WTC11 (cell line): Measurements from ENCODE around the gene GSTT4. TPM values are rescaled to one million over a fixed set of nuclear protein-coding genes. Genes with fewer than 3 reads are reported as not detected.
"Not testable (repeated sequence)": the region's sequence is repeated elsewhere in the genome, so short reads cannot be mapped to it uniquely, and the experiment has no call there.

Experiments
- ATAC-seq: fragments of 200-7000 bp; cut with Tn5 transposase; 2 replicates; pipeline ENCODE4 v1.10.0; 2021; ENCODE audit warnings: mild to moderate bottlenecking, moderate library complexity
- CTCF ChIA-PET: fragments of 300-600 bp; sonication (Branson Sonifier 250); formaldehyde crosslinking; loops from one replicate; lab custom pipeline; 2021; ENCODE audit warnings: antibody characterized with exemption; lab: Charles Lee
- POLR2A ChIA-PET: fragments of 350-600 bp; sonication (Branson Sonifier 250); formaldehyde crosslinking; loops from one replicate; lab custom pipeline; 2021; ENCODE audit warnings: antibody characterized with exemption; lab: Charles Lee
- DNase-seq: peaks from one replicate; pipeline ENCODE4 v3.0.0; 2021; ENCODE audit warnings: low spot score
- H3K27ac Mint-ChIP-seq: 2 replicates; pipeline ENCODE4 v1.8.0; 2021; ENCODE audit warnings: mixed read lengths
- H3K27me3 Mint-ChIP-seq: 2 replicates; pipeline ENCODE4 v1.8.0; 2021; ENCODE audit warnings: low read depth, mild to moderate bottlenecking, moderate library complexity, mixed read lengths
- H3K36me3 Mint-ChIP-seq: 2 replicates; pipeline ENCODE4 v1.8.0; 2021; ENCODE audit warnings: mixed read lengths
- H3K4me1 Mint-ChIP-seq: 2 replicates; pipeline ENCODE4 v1.8.0; 2022; ENCODE audit warnings: mixed read lengths
- H3K4me3 Mint-ChIP-seq: 2 replicates; pipeline ENCODE4 v1.8.0; 2021; ENCODE audit warnings: mild to moderate bottlenecking, moderate library complexity, mixed read lengths
- H3K9me3 Mint-ChIP-seq: 2 replicates; pipeline ENCODE4 v1.8.0; 2021; ENCODE audit warnings: mixed read lengths
- ELF4 ChIP-seq: sonication (generic); formaldehyde crosslinking; IDR thresholded peaks from 2 replicates; pipeline ENCODE4 v1.8.1; 2022; ENCODE audit warnings: low read depth, mild to moderate bottlenecking, moderate library complexity, missing genetic modification reagents
- GABPB1 ChIP-seq: sonication (generic); formaldehyde crosslinking; IDR thresholded peaks from 2 replicates; pipeline ENCODE4 v1.8.1; 2023; ENCODE audit warnings: mild to moderate bottlenecking, missing genetic modification reagents
- GRHL2 ChIP-seq: fragments of 250-450 bp; sonication (Bioruptor Pico); IDR thresholded peaks from 2 replicates; pipeline ENCODE4 v1.8.0; 2022; ENCODE audit warnings: mild to moderate bottlenecking, moderate library complexity; ENCODE audit not compliant: insufficient replicate concordance, severe bottlenecking
- KAT7 ChIP-seq: sonication (generic); formaldehyde crosslinking; IDR thresholded peaks from 2 replicates; pipeline ENCODE4 v1.8.1; 2023; ENCODE audit warnings: missing genetic modification reagents, mild to moderate bottlenecking, borderline replicate concordance
- RORB ChIP-seq: fragments of 250-450 bp; sonication (Bioruptor Pico); IDR thresholded peaks from 2 replicates; pipeline ENCODE4 v1.9.0; 2021; ENCODE audit warnings: mild to moderate bottlenecking
- SOX15 ChIP-seq: fragments of 250-450 bp; sonication (Bioruptor Pico); IDR thresholded peaks from 2 replicates; pipeline ENCODE4 v1.9.0; 2021; ENCODE audit warnings: mild to moderate bottlenecking
- TEAD1 ChIP-seq: sonication (generic); formaldehyde crosslinking; IDR thresholded peaks from 2 replicates; pipeline ENCODE4 v1.8.0; 2022; ENCODE audit warnings: mild to moderate bottlenecking, missing genetic modification reagents
- ZNF532 ChIP-seq: fragments of 250-450 bp; sonication (Bioruptor Pico); IDR thresholded peaks from 2 replicates; pipeline ENCODE4 v1.9.0; 2021; ENCODE audit warnings: mild to moderate bottlenecking, borderline replicate concordance
- total RNA-seq: library from RNA; stranded (reverse); gene quantifications from 3 replicates; pipeline ENCODE4 v1.2.3, GENCODE V29; 2021
- TF ChIP-seq, protein P1 (sequence below): sonication (generic); formaldehyde crosslinking; IDR thresholded peaks from 2 replicates; pipeline ENCODE4 v1.8.1; 2023; ENCODE audit warnings: mild to moderate bottlenecking, missing genetic modification reagents, borderline replicate concordance
- TF ChIP-seq, protein P2 (sequence below): sonication (generic); formaldehyde crosslinking; IDR thresholded peaks from 2 replicates; pipeline ENCODE4 v1.8.0; 2022; ENCODE audit warnings: mild to moderate bottlenecking, missing genetic modification reagents
- TF ChIP-seq, protein P3 (sequence below): sonication (generic); formaldehyde crosslinking; IDR thresholded peaks from 2 replicates; pipeline ENCODE4 v1.8.1; 2022; ENCODE audit warnings: mild to moderate bottlenecking, moderate library complexity, missing genetic modification reagents
- TF ChIP-seq, protein P4 (sequence below): sonication (generic); formaldehyde crosslinking; IDR thresholded peaks from 2 replicates; pipeline ENCODE4 v1.8.1; 2023; ENCODE audit warnings: mild to moderate bottlenecking, moderate library complexity, missing genetic modification reagents
- TF ChIP-seq, protein P5 (sequence below): sonication (generic); formaldehyde crosslinking; IDR thresholded peaks from 2 replicates; pipeline ENCODE4 v1.8.0; 2022; ENCODE audit warnings: mild to moderate bottlenecking, missing genetic modification reagents

The GSTT4 gene
- total RNA-seq, 1 experiment from 2014 or later = not detected

- no peaks in the 10 kb centered on the region for H3K4me1 Mint-ChIP-seq
- ChIA-PET CTCF (no interaction called here), POLR2A (no interaction called here)
- H3K27ac Mint-ChIP-seq = no peak overlapping the region
- no peak overlapping the region for H3K4me3 Mint-ChIP-seq
- H3K27me3 Mint-ChIP-seq = no peaks in the 10 kb centered on the region
- TF ChIP-seq, protein P1, sequence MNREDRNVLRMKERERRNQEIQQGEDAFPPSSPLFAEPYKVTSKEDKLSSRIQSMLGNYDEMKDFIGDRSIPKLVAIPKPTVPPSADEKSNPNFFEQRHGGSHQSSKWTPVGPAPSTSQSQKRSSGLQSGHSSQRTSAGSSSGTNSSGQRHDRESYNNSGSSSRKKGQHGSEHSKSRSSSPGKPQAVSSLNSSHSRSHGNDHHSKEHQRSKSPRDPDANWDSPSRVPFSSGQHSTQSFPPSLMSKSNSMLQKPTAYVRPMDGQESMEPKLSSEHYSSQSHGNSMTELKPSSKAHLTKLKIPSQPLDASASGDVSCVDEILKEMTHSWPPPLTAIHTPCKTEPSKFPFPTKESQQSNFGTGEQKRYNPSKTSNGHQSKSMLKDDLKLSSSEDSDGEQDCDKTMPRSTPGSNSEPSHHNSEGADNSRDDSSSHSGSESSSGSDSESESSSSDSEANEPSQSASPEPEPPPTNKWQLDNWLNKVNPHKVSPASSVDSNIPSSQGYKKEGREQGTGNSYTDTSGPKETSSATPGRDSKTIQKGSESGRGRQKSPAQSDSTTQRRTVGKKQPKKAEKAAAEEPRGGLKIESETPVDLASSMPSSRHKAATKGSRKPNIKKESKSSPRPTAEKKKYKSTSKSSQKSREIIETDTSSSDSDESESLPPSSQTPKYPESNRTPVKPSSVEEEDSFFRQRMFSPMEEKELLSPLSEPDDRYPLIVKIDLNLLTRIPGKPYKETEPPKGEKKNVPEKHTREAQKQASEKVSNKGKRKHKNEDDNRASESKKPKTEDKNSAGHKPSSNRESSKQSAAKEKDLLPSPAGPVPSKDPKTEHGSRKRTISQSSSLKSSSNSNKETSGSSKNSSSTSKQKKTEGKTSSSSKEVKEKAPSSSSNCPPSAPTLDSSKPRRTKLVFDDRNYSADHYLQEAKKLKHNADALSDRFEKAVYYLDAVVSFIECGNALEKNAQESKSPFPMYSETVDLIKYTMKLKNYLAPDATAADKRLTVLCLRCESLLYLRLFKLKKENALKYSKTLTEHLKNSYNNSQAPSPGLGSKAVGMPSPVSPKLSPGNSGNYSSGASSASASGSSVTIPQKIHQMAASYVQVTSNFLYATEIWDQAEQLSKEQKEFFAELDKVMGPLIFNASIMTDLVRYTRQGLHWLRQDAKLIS (CRISPR knock-in tag) = no peak
- no peak for TF ChIP-seq ZNF532
- TF ChIP-seq, protein P2, sequence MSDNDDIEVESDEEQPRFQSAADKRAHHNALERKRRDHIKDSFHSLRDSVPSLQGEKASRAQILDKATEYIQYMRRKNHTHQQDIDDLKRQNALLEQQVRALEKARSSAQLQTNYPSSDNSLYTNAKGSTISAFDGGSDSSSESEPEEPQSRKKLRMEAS = no peak
- no peak for TF ChIP-seq RORB (CRISPR knock-in tag)
- no peaks in the 10 kb centered on the region for H3K9me3 Mint-ChIP-seq
- peaks cover 31% of the 10 kb centered on the region for H3K36me3 Mint-ChIP-seq
- ATAC-seq (no peak), DNase-seq (no peak)
Measured at GRCh38 chr22:24046024-24046423, 40.8 kb upstream of the GSTT4 start.

GRCh38 chr22:24043958-24044357 is 38.7 kb upstream of the GSTT4 start:
- ATAC-seq (no peak), DNase-seq (no peak)
- POLR2A ChIA-PET = no interaction called here
- Mint-ChIP-seq H3K4me1 (no peaks in the 10 kb centered on the region), H3K4me3 (no peak overlapping the region), H3K27ac (no peak overlapping the region), H3K36me3 (peaks cover 36% of the 10 kb centered on the region), H3K27me3 (no peaks in the 10 kb centered on the region), H3K9me3 (no peaks in the 10 kb centered on the region)
- CTCF ChIA-PET = no interaction called here
- TF ChIP-seq, protein P3, sequence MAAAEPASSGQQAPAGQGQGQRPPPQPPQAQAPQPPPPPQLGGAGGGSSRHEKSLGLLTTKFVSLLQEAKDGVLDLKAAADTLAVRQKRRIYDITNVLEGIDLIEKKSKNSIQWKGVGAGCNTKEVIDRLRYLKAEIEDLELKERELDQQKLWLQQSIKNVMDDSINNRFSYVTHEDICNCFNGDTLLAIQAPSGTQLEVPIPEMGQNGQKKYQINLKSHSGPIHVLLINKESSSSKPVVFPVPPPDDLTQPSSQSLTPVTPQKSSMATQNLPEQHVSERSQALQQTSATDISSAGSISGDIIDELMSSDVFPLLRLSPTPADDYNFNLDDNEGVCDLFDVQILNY (CRISPR knock-in tag) = no peak
- TF ChIP-seq ELF4 (CRISPR knock-in tag) (no peak), GRHL2 (CRISPR knock-in tag) (no peak), GABPB1 (CRISPR knock-in tag) (no peak), TEAD1 (CRISPR knock-in tag) (no peak), KAT7 (CRISPR knock-in tag) (no peak), ZNF532 (no peak), SOX15 (CRISPR knock-in tag) (no peak)
- TF ChIP-seq, protein P4, sequence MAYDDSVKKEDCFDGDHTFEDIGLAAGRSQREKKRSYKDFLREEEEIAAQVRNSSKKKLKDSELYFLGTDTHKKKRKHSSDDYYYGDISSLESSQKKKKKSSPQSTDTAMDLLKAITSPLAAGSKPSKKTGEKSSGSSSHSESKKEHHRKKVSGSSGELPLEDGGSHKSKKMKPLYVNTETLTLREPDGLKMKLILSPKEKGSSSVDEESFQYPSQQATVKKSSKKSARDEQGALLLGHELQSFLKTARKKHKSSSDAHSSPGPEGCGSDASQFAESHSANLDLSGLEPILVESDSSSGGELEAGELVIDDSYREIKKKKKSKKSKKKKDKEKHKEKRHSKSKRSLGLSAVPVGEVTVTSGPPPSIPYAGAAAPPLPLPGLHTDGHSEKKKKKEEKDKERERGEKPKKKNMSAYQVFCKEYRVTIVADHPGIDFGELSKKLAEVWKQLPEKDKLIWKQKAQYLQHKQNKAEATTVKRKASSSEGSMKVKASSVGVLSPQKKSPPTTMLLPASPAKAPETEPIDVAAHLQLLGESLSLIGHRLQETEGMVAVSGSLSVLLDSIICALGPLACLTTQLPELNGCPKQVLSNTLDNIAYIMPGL (CRISPR knock-in tag) = no peak
- TF ChIP-seq, protein P5, sequence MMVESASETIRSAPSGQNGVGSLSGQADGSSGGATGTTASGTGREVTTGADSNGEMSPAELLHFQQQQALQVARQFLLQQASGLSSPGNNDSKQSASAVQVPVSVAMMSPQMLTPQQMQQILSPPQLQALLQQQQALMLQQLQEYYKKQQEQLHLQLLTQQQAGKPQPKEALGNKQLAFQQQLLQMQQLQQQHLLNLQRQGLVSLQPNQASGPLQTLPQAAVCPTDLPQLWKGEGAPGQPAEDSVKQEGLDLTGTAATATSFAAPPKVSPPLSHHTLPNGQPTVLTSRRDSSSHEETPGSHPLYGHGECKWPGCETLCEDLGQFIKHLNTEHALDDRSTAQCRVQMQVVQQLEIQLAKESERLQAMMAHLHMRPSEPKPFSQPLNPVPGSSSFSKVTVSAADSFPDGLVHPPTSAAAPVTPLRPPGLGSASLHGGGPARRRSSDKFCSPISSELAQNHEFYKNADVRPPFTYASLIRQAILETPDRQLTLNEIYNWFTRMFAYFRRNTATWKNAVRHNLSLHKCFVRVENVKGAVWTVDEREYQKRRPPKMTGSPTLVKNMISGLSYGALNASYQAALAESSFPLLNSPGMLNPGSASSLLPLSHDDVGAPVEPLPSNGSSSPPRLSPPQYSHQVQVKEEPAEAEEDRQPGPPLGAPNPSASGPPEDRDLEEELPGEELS (CRISPR knock-in tag) = no peak

GRCh38 chr22:24043465-24043864 is 38.2 kb upstream of the GSTT4 start:
- H3K4me3 Mint-ChIP-seq, H3K27ac Mint-ChIP-seq, H3K4me1 Mint-ChIP-seq, DNase-seq, H3K27me3 Mint-ChIP-seq, ATAC-seq, POLR2A ChIA-PET, H3K9me3 Mint-ChIP-seq, CTCF ChIA-PET: not testable (repeated sequence)
- peaks cover 41% of the 10 kb centered on the region for H3K36me3 Mint-ChIP-seq
